Transverse colon (tissue), 4 donors: ENCODE data around the gene CLEC4D.

Experiments used
- EP300 ChIP-seq: sonication (generic); formaldehyde crosslinking; IDR thresholded peaks from one replicate; pipeline ENCODE4 v1.6.1; 2017; ENCODE audit warnings: antibody characterized with exemption, low read depth
- POLR2A ChIP-seq: fragments of 450-650 bp; IDR thresholded peaks from one replicate; pipeline ENCODE4 v1.6.1; 2016; ENCODE audit warnings: antibody characterized with exemption, mild to moderate bottlenecking, moderate library complexity
- POLR2AphosphoS5 ChIP-seq, 3 donors: sonication (generic); formaldehyde crosslinking; IDR thresholded peaks; one replicate each; pipeline ENCODE4 v1.6.1; 2016; ENCODE audit warnings: antibody characterized with exemption in 3 of 3
- TF ChIP-seq, protein P1 (sequence below), 5 experiments: fragments of 200-600 bp in 3 of 5; fragments of 450-650 bp in 2 of 5; sonication (generic) in 3 of 5; IDR thresholded peaks; 1 replicate in 2 of 5; 2 replicates in 3 of 5; pipeline ENCODE4 v1.5.1; 2016 to 2017; ENCODE audit warnings: antibody characterized with exemption in 5 of 5, inconsistent platforms in 3 of 5, mild to moderate bottlenecking in 2 of 5, moderate library complexity in 1 of 5

DNA sequence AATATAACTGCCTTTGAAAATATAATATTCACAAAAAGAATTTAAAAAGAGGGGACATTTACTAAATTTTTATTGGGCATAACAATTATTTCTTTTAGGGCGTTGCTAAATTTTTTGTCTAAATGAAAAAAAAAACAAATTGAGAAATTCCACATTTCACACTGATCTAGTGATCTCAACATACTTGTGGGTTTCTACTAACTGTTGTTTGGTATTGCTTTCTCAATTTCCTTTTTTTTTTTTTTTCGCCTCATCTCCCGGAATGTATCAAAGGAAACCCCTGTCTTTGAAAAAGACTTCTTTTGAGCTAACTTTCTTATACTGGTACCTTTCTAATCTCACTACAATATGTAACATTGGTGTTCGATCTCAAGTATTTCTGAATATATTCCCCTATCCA lies at the start of gene CLEC4D:
- TF ChIP-seq, protein P1, sequence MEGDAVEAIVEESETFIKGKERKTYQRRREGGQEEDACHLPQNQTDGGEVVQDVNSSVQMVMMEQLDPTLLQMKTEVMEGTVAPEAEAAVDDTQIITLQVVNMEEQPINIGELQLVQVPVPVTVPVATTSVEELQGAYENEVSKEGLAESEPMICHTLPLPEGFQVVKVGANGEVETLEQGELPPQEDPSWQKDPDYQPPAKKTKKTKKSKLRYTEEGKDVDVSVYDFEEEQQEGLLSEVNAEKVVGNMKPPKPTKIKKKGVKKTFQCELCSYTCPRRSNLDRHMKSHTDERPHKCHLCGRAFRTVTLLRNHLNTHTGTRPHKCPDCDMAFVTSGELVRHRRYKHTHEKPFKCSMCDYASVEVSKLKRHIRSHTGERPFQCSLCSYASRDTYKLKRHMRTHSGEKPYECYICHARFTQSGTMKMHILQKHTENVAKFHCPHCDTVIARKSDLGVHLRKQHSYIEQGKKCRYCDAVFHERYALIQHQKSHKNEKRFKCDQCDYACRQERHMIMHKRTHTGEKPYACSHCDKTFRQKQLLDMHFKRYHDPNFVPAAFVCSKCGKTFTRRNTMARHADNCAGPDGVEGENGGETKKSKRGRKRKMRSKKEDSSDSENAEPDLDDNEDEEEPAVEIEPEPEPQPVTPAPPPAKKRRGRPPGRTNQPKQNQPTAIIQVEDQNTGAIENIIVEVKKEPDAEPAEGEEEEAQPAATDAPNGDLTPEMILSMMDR (IDR thresholded peaks at IDR 0.05): no peak
- TF ChIP-seq POLR2A (no peak), POLR2AphosphoS5 (IDR thresholded peaks at IDR 0.05) (no peak), EP300 (no peak)
